WI38 (cell line): ENCODE data around the gene ADGRG1.

ENCODE experiments used
- H3K4me3 ChIP-seq: 2 replicates; pipeline ENCODE4 v1.5.1; 2011; ENCODE audit warnings: low read depth, mild to moderate bottlenecking, control low read depth, low read length
- CTCF ChIP-seq: IDR thresholded peaks from 2 replicates; pipeline ENCODE4 v1.5.1; 2012; ENCODE audit warnings: low read depth, mild to moderate bottlenecking, control low read depth, low read length

ADGRG1 gene

GRCh38 chr16:57685633-57686032 lies 57.2 kb downstream of the ADGRG1 start:
- TF ChIP-seq CTCF = no peak
- no peak overlapping the region for H3K4me3 ChIP-seq

- no peak for TF ChIP-seq CTCF
- H3K4me3 ChIP-seq = no peak overlapping the region
These were observed 58.1 kb downstream of the ADGRG1 start for GRCh38 chr16:57686577-57686976.

GRCh38 chr16:57687363-57687929 lies 59.0 kb downstream of the ADGRG1 start:
- H3K4me3 ChIP-seq = no peak overlapping the region
- no peak for TF ChIP-seq CTCF

- no peak overlapping the region for H3K4me3 ChIP-seq
- TF ChIP-seq CTCF = no peak
These were observed 60.1 kb downstream of the ADGRG1 start for GRCh38 chr16:57688487-57688986.

- H3K4me3 ChIP-seq = no peak overlapping the region
- no peak for TF ChIP-seq CTCF
These were observed 60.7 kb downstream of the ADGRG1 start for GRCh38 chr16:57688987-57689761.

GRCh38 chr16:57689762-57690558 lies 61.5 kb downstream of the ADGRG1 start:
- no peak overlapping the region for H3K4me3 ChIP-seq
- TF ChIP-seq CTCF = no peak
